K562 (cell line): ENCODE data around the gene GRIK5. TPM values are rescaled to one million over a fixed set of nuclear protein-coding genes. Genes with fewer than 3 reads are reported as not detected.

Source experiments
- CUX1 ChIP-seq: fragments of 200-800 bp; sonication (Bioruptor generic); IDR thresholded peaks from 2 replicates; pipeline ENCODE4 v1.6.1; 2016; ENCODE audit warnings: missing genetic modification characterization, missing compliant biosample characterization
- FOS ChIP-seq: IDR thresholded peaks from 3 replicates; pipeline ENCODE4 v1.6.1; 2011; ENCODE audit not compliant: insufficient read length; ENCODE audit errors: extremely low read depth
- FOXA3 ChIP-seq, 2 experiments: fragments of 450-650 bp in 1 of 2; sonication (generic) in 1 of 2; formaldehyde crosslinking; IDR thresholded peaks in 1 of 2; conservative IDR thresholded peaks in 1 of 2; 2 replicates each; pipeline versions ENCODE4 v1.4.0 to v1.8.0; 2020 to 2022; ENCODE audit warnings: mild to moderate bottlenecking in 2 of 2, missing genetic modification reagents in 1 of 2
- NR2F6 ChIP-seq: fragments of 450-650 bp; formaldehyde crosslinking; IDR thresholded peaks from 2 replicates; pipeline ENCODE4 v1.4.0; 2020; ENCODE audit warnings: mild to moderate bottlenecking
- PATZ1 ChIP-seq: fragments of 250-450 bp; sonication (Bioruptor Pico); IDR thresholded peaks from 2 replicates; pipeline ENCODE4 v1.5.0; 2020; ENCODE audit warnings: mild to moderate bottlenecking, borderline replicate concordance
- SNAPC5 ChIP-seq: fragments of 250-450 bp; sonication (Bioruptor Pico); IDR thresholded peaks from 2 replicates; pipeline ENCODE4 v1.8.0; 2021; ENCODE audit warnings: moderate library complexity, mild to moderate bottlenecking, inconsistent platforms
- ZNF121 ChIP-seq: sonication (generic); formaldehyde crosslinking; conservative IDR thresholded peaks from 2 replicates; pipeline ENCODE4 v1.8.0; 2022; ENCODE audit warnings: missing genetic modification reagents
- polyA plus RNA-seq, 8 experiments: library from polyadenylated mRNA; depleted of rRNA in 4 of 8; stranded (reverse) in 5 of 8; unstranded in 3 of 8; fragments of >200 nt; fragmentation: Nextera tagmentation in 2 of 8; fragmentation: Illumina TruSeq in 1 of 8; extraction: Ambion mirVana in 2 of 8; extraction: Trizol in 1 of 8; gene quantifications; 2 replicates each; pipeline versions ENCODE4 v1.2.1 to v1.2.3, GENCODE V29; 2011 to 2014; ENCODE audit warnings: inconsistent platforms in 1 of 8, missing spikeins in 1 of 8
- total RNA-seq, 7 experiments: library from RNA; depleted of rRNA in 6 of 7; stranded (reverse); fragments of >200 nt in 6 of 7; fragmentation: Illumina TruSeq in 2 of 7; extraction: Trizol in 2 of 7; gene quantifications; 2 replicates each; pipeline versions ENCODE4 v1.2.1 to v1.2.3, GENCODE V29; 2011 to 2021; ENCODE audit warnings: low replicate concordance in 1 of 7

Gene GRIK5
- total and polyA plus RNA-seq, 9 of the 15 experiments (the other 6 are each of a cell fraction or from before 2014, with no cell fraction given) = 0.04 to 0.55 (median 0.27) TPM; not detected in 2

GRCh38 chr19:42091300-42091699 is 21.3 kb upstream of the GRIK5 start (continued):
- TF ChIP-seq CUX1 (no peak), FOXA3 (CRISPR knock-in tag; conservative IDR thresholded peaks at IDR 0.05 in 1 of 2, IDR thresholded peaks at IDR 0.05 in 1 of 2) (no peak), NR2F6 (CRISPR knock-in tag) (no peak), SNAPC5 (CRISPR knock-in tag) (no peak), ZNF121 (CRISPR knock-in tag) (no peak), FOS (no peak), PATZ1 (CRISPR knock-in tag) (no peak)
